ENCODE data around the gene TIMM29.

The TIMM29 gene

GRCh38 chr19:10913716-10914340, 14.8 kb upstream of the TIMM29 start:
- Histone ChIP-seq H3K23ac (ENCODE audit: low read depth, low read length, poor library complexity) (peak overlapping the region; percentile 80), H2BK120ac (ENCODE audit: low read depth, low read length) (no peak overlapping the region), H2AFZ (ENCODE audit: low read length) (no peak overlapping the region), H2BK12ac (ENCODE audit: low read length) (no peak overlapping the region), H3K36me3 (replicated peaks in 1 of 2; ENCODE audit: control insufficient read depth in 2 of 2, insufficient read depth in 2 of 2, low read length in 2 of 2) (peaks cover 38 to 82% of the 10 kb centered on the region in 2 donors), H4K8ac (ENCODE audit: low read depth, low read length) (peak overlapping the region; percentile 17), H2BK15ac (ENCODE audit: low read length) (no peak overlapping the region), H3K4ac (ENCODE audit: low read length) (no peak overlapping the region), H3K27ac (replicated peaks; ENCODE audit: low read length) (no peak overlapping the region), H3K4me3 (ENCODE audit: low read length in 2 of 2) (no peak overlapping the region), H3K9me3 (replicated peaks in 1 of 2; ENCODE audit: control insufficient read depth in 2 of 2, insufficient read depth in 1 of 2, low read depth in 1 of 2, low read length in 2 of 2) (no peaks in the 10 kb centered on the region), H3K14ac (ENCODE audit: low read length) (no peak overlapping the region), H2AK5ac (ENCODE audit: low read depth, low read length) (no peak overlapping the region), H2BK5ac (ENCODE audit: low read length) (no peak overlapping the region), H3K27me3 (ENCODE audit: control insufficient read depth in 3 of 3, insufficient read depth in 3 of 3, low read depth in 1 of 3, low read length in 3 of 3) (no peaks in the 10 kb centered on the region), H3K4me2 (ENCODE audit: insufficient read depth, low read length, poor library complexity, severe bottlenecking) (no peak overlapping the region), H4K91ac (ENCODE audit: low read depth, low read length, poor library complexity) (no peak overlapping the region), H3K79me1 (ENCODE audit: low read depth, low read length) (peaks cover 5% of the 10 kb centered on the region), H3K18ac (ENCODE audit: low read length) (no peak overlapping the region), H3K4me1 (ENCODE audit: control insufficient read depth in 2 of 2, insufficient read depth in 1 of 2, low read depth in 1 of 2, low read length in 2 of 2) (no peaks in the 10 kb centered on the region), H3K9ac (ENCODE audit: low read depth, low read length, poor library complexity) (peak overlapping the region; percentile 50)
- no CpG with 5 or more reads among the region's 24 CpGs for WGBS, 2 donors (ENCODE audit: extremely low coverage in 2 of 2, insufficient read length in 2 of 2, insufficient replicate concordance in 1 of 2)
- DNase-seq (ENCODE audit: low spot score), result no peak

- H2BK120ac ChIP-seq (ENCODE audit: low read depth, low read length), result no peak overlapping the region
- H3K27me3 ChIP-seq (ENCODE audit: control insufficient read depth in 3 of 3, insufficient read depth in 3 of 3, low read depth in 1 of 3, low read length in 3 of 3), result no peaks in the 10 kb centered on the region
- no peak overlapping the region for H3K4me2 ChIP-seq (ENCODE audit: insufficient read depth, low read length, poor library complexity, severe bottlenecking)
- no peak for DNase-seq (ENCODE audit: low spot score)
- no peak overlapping the region for H4K91ac ChIP-seq (ENCODE audit: low read depth, low read length, poor library complexity)
- no peak overlapping the region for H3K18ac ChIP-seq (ENCODE audit: low read length)
- H3K36me3 ChIP-seq (replicated peaks in 1 of 2; ENCODE audit: control insufficient read depth in 2 of 2, insufficient read depth in 2 of 2, low read length in 2 of 2), result peaks cover 45 to 84% of the 10 kb centered on the region in 2 donors
- H4K8ac ChIP-seq (ENCODE audit: low read depth, low read length), result no peak overlapping the region
- H3K4me3 ChIP-seq (ENCODE audit: low read length in 2 of 2), result no peak overlapping the region
- H3K4me1 ChIP-seq (ENCODE audit: control insufficient read depth in 2 of 2, insufficient read depth in 1 of 2, low read depth in 1 of 2, low read length in 2 of 2), result no peaks in the 10 kb centered on the region
- no peak overlapping the region for H3K4ac ChIP-seq (ENCODE audit: low read length)
- H2AK5ac ChIP-seq (ENCODE audit: low read depth, low read length), result no peak overlapping the region
- no peak overlapping the region for H2BK5ac ChIP-seq (ENCODE audit: low read length)
- no CpG with 5 or more reads among the region's 19 CpGs for WGBS, 2 donors (ENCODE audit: extremely low coverage in 2 of 2, insufficient read length in 2 of 2, insufficient replicate concordance in 1 of 2)
- peaks cover 7% of the 10 kb centered on the region for H3K79me1 ChIP-seq (ENCODE audit: low read depth, low read length)
- no peak overlapping the region for H2AFZ ChIP-seq (ENCODE audit: low read length)
- H3K27ac ChIP-seq (replicated peaks; ENCODE audit: low read length), result no peak overlapping the region
- H3K9ac ChIP-seq (ENCODE audit: low read depth, low read length, poor library complexity), result peak overlapping the region; percentile 63
- peak overlapping the region; percentile 65 for H3K23ac ChIP-seq (ENCODE audit: low read depth, low read length, poor library complexity)
- H3K9me3 ChIP-seq (replicated peaks in 1 of 2; ENCODE audit: control insufficient read depth in 2 of 2, insufficient read depth in 1 of 2, low read depth in 1 of 2, low read length in 2 of 2), result no peaks in the 10 kb centered on the region
- no peak overlapping the region for H2BK12ac ChIP-seq (ENCODE audit: low read length)
- H2BK15ac ChIP-seq (ENCODE audit: low read length), result no peak overlapping the region
- no peak overlapping the region for H3K14ac ChIP-seq (ENCODE audit: low read length)
These were observed 13.2 kb upstream of the TIMM29 start for GRCh38 chr19:10915130-10916091.

- no peak overlapping the region for H2BK15ac ChIP-seq (ENCODE audit: low read length)
- H3K9me3 ChIP-seq (replicated peaks in 1 of 2; ENCODE audit: control insufficient read depth in 2 of 2, insufficient read depth in 1 of 2, low read depth in 1 of 2, low read length in 2 of 2), result no peaks in the 10 kb centered on the region
- H3K23ac ChIP-seq (ENCODE audit: low read depth, low read length, poor library complexity), result no peak overlapping the region
- no peak for DNase-seq (ENCODE audit: low spot score)
- H3K4me1 ChIP-seq (ENCODE audit: control insufficient read depth in 2 of 2, insufficient read depth in 1 of 2, low read depth in 1 of 2, low read length in 2 of 2), result no peaks in the 10 kb centered on the region
- no peak overlapping the region for H4K91ac ChIP-seq (ENCODE audit: low read depth, low read length, poor library complexity)
- no peak overlapping the region for H2BK120ac ChIP-seq (ENCODE audit: low read depth, low read length)
- no peak overlapping the region for H2AFZ ChIP-seq (ENCODE audit: low read length)
- peaks cover 47 to 90% of the 10 kb centered on the region in 2 donors for H3K36me3 ChIP-seq (replicated peaks in 1 of 2; ENCODE audit: control insufficient read depth in 2 of 2, insufficient read depth in 2 of 2, low read length in 2 of 2)
- H3K4me3 ChIP-seq (ENCODE audit: low read length in 2 of 2), result no peak overlapping the region
- no peaks in the 10 kb centered on the region for H3K27me3 ChIP-seq (ENCODE audit: control insufficient read depth in 3 of 3, insufficient read depth in 3 of 3, low read depth in 1 of 3, low read length in 3 of 3)
- no peak overlapping the region for H2AK5ac ChIP-seq (ENCODE audit: low read depth, low read length)
- no peak overlapping the region for H3K4me2 ChIP-seq (ENCODE audit: insufficient read depth, low read length, poor library complexity, severe bottlenecking)
- no peak overlapping the region for H3K9ac ChIP-seq (ENCODE audit: low read depth, low read length, poor library complexity)
- no CpG with 5 or more reads among the region's 6 CpGs for WGBS, 2 donors (ENCODE audit: extremely low coverage in 2 of 2, insufficient read length in 2 of 2, insufficient replicate concordance in 1 of 2)
- no peak overlapping the region for H3K4ac ChIP-seq (ENCODE audit: low read length)
- H3K79me1 ChIP-seq (ENCODE audit: low read depth, low read length), result peaks cover 10% of the 10 kb centered on the region
- H2BK5ac ChIP-seq (ENCODE audit: low read length), result no peak overlapping the region
- H4K8ac ChIP-seq (ENCODE audit: low read depth, low read length), result no peak overlapping the region
- H3K14ac ChIP-seq (ENCODE audit: low read length), result no peak overlapping the region
- H3K18ac ChIP-seq (ENCODE audit: low read length), result no peak overlapping the region
- no peak overlapping the region for H2BK12ac ChIP-seq (ENCODE audit: low read length)
- H3K27ac ChIP-seq (replicated peaks; ENCODE audit: low read length), result no peak overlapping the region
These were observed 12.0 kb upstream of the TIMM29 start for GRCh38 chr19:10916602-10917001.

GRCh38 chr19:10918359-10918758, 10.3 kb upstream of the TIMM29 start:
- peaks cover 41 to 90% of the 10 kb centered on the region in 2 donors for H3K36me3 ChIP-seq (replicated peaks in 1 of 2; ENCODE audit: control insufficient read depth in 2 of 2, insufficient read depth in 2 of 2, low read length in 2 of 2)
- no peaks in the 10 kb centered on the region for H3K4me1 ChIP-seq (ENCODE audit: control insufficient read depth in 2 of 2, insufficient read depth in 1 of 2, low read depth in 1 of 2, low read length in 2 of 2)
- H2AFZ ChIP-seq (ENCODE audit: low read length), result no peak overlapping the region
- peaks cover 10% of the 10 kb centered on the region for H3K79me1 ChIP-seq (ENCODE audit: low read depth, low read length)
- H3K4ac ChIP-seq (ENCODE audit: low read length), result no peak overlapping the region
- WGBS, 2 donors (ENCODE audit: extremely low coverage in 2 of 2, insufficient read length in 2 of 2, insufficient replicate concordance in 1 of 2), result no CpG with 5 or more reads among the region's 11 CpGs
- no peaks in the 10 kb centered on the region for H3K9me3 ChIP-seq (replicated peaks in 1 of 2; ENCODE audit: control insufficient read depth in 2 of 2, insufficient read depth in 1 of 2, low read depth in 1 of 2, low read length in 2 of 2)
- no peak overlapping the region for H3K4me2 ChIP-seq (ENCODE audit: insufficient read depth, low read length, poor library complexity, severe bottlenecking)
- H3K23ac ChIP-seq (ENCODE audit: low read depth, low read length, poor library complexity), result no peak overlapping the region
- no peak overlapping the region for H3K27ac ChIP-seq (replicated peaks; ENCODE audit: low read length)
- no peak overlapping the region for H3K9ac ChIP-seq (ENCODE audit: low read depth, low read length, poor library complexity)
- no peak overlapping the region for H4K8ac ChIP-seq (ENCODE audit: low read depth, low read length)
- no peak overlapping the region for H2BK5ac ChIP-seq (ENCODE audit: low read length)
- H3K14ac ChIP-seq (ENCODE audit: low read length), result no peak overlapping the region
- H2BK15ac ChIP-seq (ENCODE audit: low read length), result no peak overlapping the region
- no peak overlapping the region for H3K18ac ChIP-seq (ENCODE audit: low read length)
- H2BK12ac ChIP-seq (ENCODE audit: low read length), result no peak overlapping the region
- H3K4me3 ChIP-seq (ENCODE audit: low read length in 2 of 2), result no peak overlapping the region
- no peak overlapping the region for H2BK120ac ChIP-seq (ENCODE audit: low read depth, low read length)
- H4K91ac ChIP-seq (ENCODE audit: low read depth, low read length, poor library complexity), result no peak overlapping the region
- H2AK5ac ChIP-seq (ENCODE audit: low read depth, low read length), result no peak overlapping the region
- H3K27me3 ChIP-seq (ENCODE audit: control insufficient read depth in 3 of 3, insufficient read depth in 3 of 3, low read depth in 1 of 3, low read length in 3 of 3), result no peaks in the 10 kb centered on the region
- no peak for DNase-seq (ENCODE audit: low spot score)
